Gastroesophageal sphincter (tissue), 3 donors: ENCODE data around the gene FAM53B.

Source experiments
- CTCF ChIP-seq, 4 experiments: fragments of 200-600 bp in 2 of 4; fragments of 450-650 bp in 2 of 4; sonication (generic) in 1 of 4; IDR thresholded peaks; one replicate each; pipeline ENCODE4 v1.5.1; 2017 to 2019; ENCODE audit warnings: antibody characterized with exemption in 4 of 4, mild to moderate bottlenecking in 2 of 4, moderate library complexity in 2 of 4
- EP300 ChIP-seq: sonication (generic); formaldehyde crosslinking; IDR thresholded peaks from one replicate; pipeline ENCODE4 v1.6.1; 2017; ENCODE audit warnings: antibody characterized with exemption, mild to moderate bottlenecking
- POLR2A ChIP-seq, 2 donors: fragments of 450-650 bp; IDR thresholded peaks; one replicate each; pipeline ENCODE4 v1.6.1; 2017; ENCODE audit warnings: antibody characterized with exemption in 2 of 2, mild to moderate bottlenecking in 2 of 2, moderate library complexity in 1 of 2
- POLR2AphosphoS5 ChIP-seq: sonication (generic); formaldehyde crosslinking; IDR thresholded peaks from one replicate; pipeline ENCODE4 v1.6.1; 2017; ENCODE audit warnings: antibody characterized with exemption

DNA sequence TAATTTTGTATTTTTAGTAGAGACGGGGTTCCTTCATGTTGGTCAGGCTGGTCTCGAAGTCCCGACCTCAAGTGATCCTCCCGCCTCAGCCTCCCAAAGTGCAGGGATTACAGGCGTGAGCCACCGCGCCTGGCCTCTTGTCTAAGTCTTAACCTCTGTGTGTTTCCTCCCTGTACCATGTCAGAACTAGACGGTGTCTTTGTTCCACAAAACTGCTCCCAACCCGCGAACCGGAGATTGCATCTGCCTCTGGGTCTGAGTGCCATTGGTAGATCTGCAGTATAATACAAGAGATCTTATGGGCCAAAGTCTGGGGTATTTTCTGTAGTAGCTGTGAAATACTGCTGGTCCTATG lies 48.8 kb upstream of the FAM53B start:
- TF ChIP-seq POLR2A (IDR thresholded peaks at IDR 0.05) (no peak), CTCF (IDR thresholded peaks at IDR 0.05) (no peak), POLR2AphosphoS5 (no peak), EP300 (no peak)
